Heart left ventricle (tissue), 16 donors: ENCODE data around the gene SLC25A1. TPM values are rescaled to one million over a fixed set of nuclear protein-coding genes. Genes with fewer than 3 reads are reported as not detected.
A peak's percentile ranks its signal among the peaks of the same experiment; 100 is the strongest.

Experiments
- ATAC-seq, 4 donors: fragments of 200-7000 bp; cut with Tn5 transposase; one replicate each; pipeline ENCODE4 v1.9.1; 2020 to 2022; ENCODE audit warnings: moderate library complexity in 4 of 4, mild to moderate bottlenecking in 3 of 4, moderate number of reproducible peaks in 1 of 4
- DNase-seq, 5 donors: peaks; one replicate each; pipeline ENCODE4 v3.0.0-alpha.2; 2020
- H3K27ac ChIP-seq, 12 donors: fragments of 200-600 bp; sonication (generic) in 4 of 12; one replicate each; pipeline versions ENCODE4 v1.5.0 to v1.8.0; 2016 to 2022; ENCODE audit warnings: mild to moderate bottlenecking in 2 of 12
- H3K27me3 ChIP-seq, 9 donors: fragments of 200-600 bp; sonication (generic) in 2 of 9; one replicate each; pipeline versions ENCODE4 v1.5.1 to v1.8.0; 2016 to 2022; ENCODE audit warnings: mild to moderate bottlenecking in 3 of 9
- H3K36me3 ChIP-seq, 9 donors: fragments of 200-600 bp; sonication (generic) in 2 of 9; one replicate each; pipeline versions ENCODE4 v1.5.0 to v1.8.0; 2018 to 2022; ENCODE audit warnings: mild to moderate bottlenecking in 2 of 9
- H3K4me1 ChIP-seq, 12 donors: fragments of 200-600 bp; sonication (generic) in 4 of 12; one replicate each; pipeline versions ENCODE4 v1.5.0 to v1.8.0; 2016 to 2022; ENCODE audit warnings: mild to moderate bottlenecking in 3 of 12
- H3K4me3 ChIP-seq, 12 donors: fragments of 200-600 bp; sonication (generic) in 4 of 12; one replicate each; pipeline versions ENCODE4 v1.5.0 to v1.8.0; 2017 to 2022; ENCODE audit warnings: mild to moderate bottlenecking in 9 of 12, moderate library complexity in 4 of 12
- H3K9me3 ChIP-seq, 12 donors: fragments of 200-600 bp; sonication (generic) in 4 of 12; one replicate each; pipeline versions ENCODE4 v1.5.0 to v1.8.0; 2016 to 2022; ENCODE audit warnings: mild to moderate bottlenecking in 1 of 12
- POLR2A ChIP-seq, 2 donors: fragments of 450-650 bp; IDR thresholded peaks; one replicate each; pipeline ENCODE4 v1.6.1; 2017; ENCODE audit warnings: antibody characterized with exemption in 2 of 2, mild to moderate bottlenecking in 2 of 2, moderate library complexity in 2 of 2
- WGBS, 4 donors: extraction: QIAGEN DNeasy Blood & Tissue Kit in 2 of 4; methylation state at CpG; one replicate each; pipeline versions ENCODE4 v1.1.5 to v1.1.7; 2013 to 2018; 5-methylcytosine and 5-hydroxymethylcytosine counted together
- intact Hi-C, 10 donors: fragments of 100-400 bp; cut with DNase I; formaldehyde crosslinking; loops; one replicate each; pipeline versions ENCODE4 v1.11.1 to v1.14.2; 2022
- polyA plus RNA-seq, 2 donors: library from polyadenylated mRNA; stranded (reverse); fragments of 200-250 nt; gene quantifications; one replicate each; pipeline ENCODE4 v1.2.3, GENCODE V29; 2013
- total RNA-seq, 9 donors: library from RNA; depleted of rRNA in 2 of 9; stranded (reverse); fragments of >200 nt in 2 of 9; fragmentation: NEBNext Ultra II Directional in 3 of 9; extraction: Animal tissue kit (Norgen Biotek cat#: 25700) in 3 of 9; gene quantifications; one replicate each; pipeline versions ENCODE4 v1.1.0 to v1.2.4, GENCODE V29; 2016 to 2023
- TF ChIP-seq, protein P1 (sequence below), 12 donors: fragments of 200-600 bp; sonication (generic) in 4 of 12; IDR thresholded peaks; one replicate each; pipeline versions ENCODE4 v1.5.0 to v1.8.0; 2018 to 2022; ENCODE audit warnings: antibody characterized with exemption in 12 of 12, mild to moderate bottlenecking in 5 of 12
- donor health status: ischemic (EF 13 %, LVEDD 7.1; RV severe dilation, severe dysfunction).
- donor health status: healthy with polysubstance abuse.
- donor health status: DM: no; HTN: yes; CAD: no.
- donor health status: DM: no; HTN: no; CAD: no.
- donor health status: ischemic (EF 25% LVEDD 6.9; RV normal size, moderate dysfunction).
- donor health status: ischemic (EF 25% LVEDD 5.7; RV mildly dilated, moderate dysfunction).
- donor health status: healthy.
- donor health status: DM: yes; HTN: yes; CAD: no.
- donor health status: ischemic (EF 35%, LVEDD 5.7; RV mildly dilated, moderate dysfunction).
- donor health status: nonischemic (EF 11% LVEDD 7.7; RV severe dilation, severe dysfunction).
- donor health status: DM: yes; HTN: yes; CAD: no.
- donor health status: PGD.
- donor health status: ischemic (EF 29% LVEDD 5.4; RV normal size, mild dysfunction).
- donor health status: nonischemic (EF 23%, LVEDD 6.1; RV moderate dilation, normal function).

The SLC25A1 gene
- total and polyA plus RNA-seq, 11 donors, result 16.1 to 35.8 (median 28.4) TPM

- no peak overlapping the region for H3K4me3 ChIP-seq
- WGBS, 4 donors, result 46 to 60% (median 53%) methylated on average over 10 of the region's 10 CpGs
- no peak overlapping the region for H3K27ac ChIP-seq
- peaks cover 0 to 19% (median 0%) of the 10 kb centered on the region in 12 donors for H3K4me1 ChIP-seq
- ATAC-seq (no peak), DNase-seq (no peak)
- no peaks in the 10 kb centered on the region for H3K36me3 ChIP-seq
- no peaks in the 10 kb centered on the region for H3K9me3 ChIP-seq
- TF ChIP-seq, protein P1, sequence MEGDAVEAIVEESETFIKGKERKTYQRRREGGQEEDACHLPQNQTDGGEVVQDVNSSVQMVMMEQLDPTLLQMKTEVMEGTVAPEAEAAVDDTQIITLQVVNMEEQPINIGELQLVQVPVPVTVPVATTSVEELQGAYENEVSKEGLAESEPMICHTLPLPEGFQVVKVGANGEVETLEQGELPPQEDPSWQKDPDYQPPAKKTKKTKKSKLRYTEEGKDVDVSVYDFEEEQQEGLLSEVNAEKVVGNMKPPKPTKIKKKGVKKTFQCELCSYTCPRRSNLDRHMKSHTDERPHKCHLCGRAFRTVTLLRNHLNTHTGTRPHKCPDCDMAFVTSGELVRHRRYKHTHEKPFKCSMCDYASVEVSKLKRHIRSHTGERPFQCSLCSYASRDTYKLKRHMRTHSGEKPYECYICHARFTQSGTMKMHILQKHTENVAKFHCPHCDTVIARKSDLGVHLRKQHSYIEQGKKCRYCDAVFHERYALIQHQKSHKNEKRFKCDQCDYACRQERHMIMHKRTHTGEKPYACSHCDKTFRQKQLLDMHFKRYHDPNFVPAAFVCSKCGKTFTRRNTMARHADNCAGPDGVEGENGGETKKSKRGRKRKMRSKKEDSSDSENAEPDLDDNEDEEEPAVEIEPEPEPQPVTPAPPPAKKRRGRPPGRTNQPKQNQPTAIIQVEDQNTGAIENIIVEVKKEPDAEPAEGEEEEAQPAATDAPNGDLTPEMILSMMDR (IDR thresholded peaks at IDR 0.05), result no peak
- TF ChIP-seq POLR2A (IDR thresholded peaks at IDR 0.05), result no peak
- H3K27me3 ChIP-seq, result peaks cover 28 to 75% (median 50%) of the 10 kb centered on the region in 9 donors
- intact Hi-C loops, result no loop called here
These were observed 27.0 kb downstream of the SLC25A1 start for GRCh38 chr22:19151329-19152191.

DNA sequence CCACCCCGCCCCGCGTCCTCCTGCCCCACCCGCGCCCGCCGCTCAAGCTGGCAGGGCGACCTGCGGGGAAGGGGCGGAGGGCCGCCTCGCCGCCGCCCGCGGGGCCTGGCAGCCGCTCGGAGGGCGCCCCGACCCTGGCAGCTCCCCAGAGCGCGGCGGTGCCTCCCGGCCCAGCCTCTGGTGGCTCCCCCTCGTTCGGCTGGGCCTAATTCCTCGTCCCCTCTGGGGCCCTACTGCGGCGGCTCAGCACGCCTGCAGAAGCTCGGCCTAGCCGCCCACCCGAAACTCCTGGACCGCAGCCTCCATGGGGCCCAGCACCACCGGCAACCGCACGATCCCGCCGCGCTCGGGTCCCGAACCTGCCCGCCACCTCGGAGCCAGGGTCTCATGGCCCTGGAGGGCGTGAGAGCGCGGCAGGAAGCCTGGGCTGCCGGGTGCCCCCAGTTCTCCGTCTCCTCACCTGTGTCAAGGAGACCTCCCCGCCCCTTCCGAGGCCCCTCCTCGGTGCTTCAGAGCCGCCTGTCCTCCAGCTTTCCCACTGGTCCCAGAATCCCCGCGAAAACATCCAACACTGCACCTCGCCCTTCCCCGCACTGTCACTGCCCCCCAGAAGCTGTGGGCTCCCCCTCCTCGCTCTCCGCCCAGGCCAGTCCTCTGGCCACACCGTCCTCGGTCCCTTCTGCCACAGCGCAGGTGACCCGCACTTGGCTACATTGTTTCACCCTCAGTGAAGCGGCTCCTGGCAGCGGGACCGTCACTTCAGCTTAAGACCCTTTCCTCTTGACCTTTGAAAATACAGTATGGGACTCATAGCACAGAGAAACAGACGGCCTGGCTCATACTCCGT is 27.8 kb downstream of the SLC25A1 start:
- WGBS, 4 donors, result 9 to 20% (median 12%) methylated on average over 16 to 68 of the region's 68 CpGs
- Histone ChIP-seq H3K27ac (no peak overlapping the region), H3K36me3 (no peaks in the 10 kb centered on the region), H3K4me1 (peaks cover 0 to 19% (median 0%) of the 10 kb centered on the region in 12 donors), H3K4me3 (peak overlapping the region in 2 of 12 donors; percentile 10 to 15), H3K9me3 (no peaks in the 10 kb centered on the region), H3K27me3 (peaks cover 28 to 74% (median 50%) of the 10 kb centered on the region in 9 donors)
- no peak for ATAC-seq
- DNase-seq, result no peak
- TF ChIP-seq POLR2A (IDR thresholded peaks at IDR 0.05), result no peak
- TF ChIP-seq, protein P1 (IDR thresholded peaks at IDR 0.05), result no peak
- intact Hi-C loops, result no loop called here

DNA sequence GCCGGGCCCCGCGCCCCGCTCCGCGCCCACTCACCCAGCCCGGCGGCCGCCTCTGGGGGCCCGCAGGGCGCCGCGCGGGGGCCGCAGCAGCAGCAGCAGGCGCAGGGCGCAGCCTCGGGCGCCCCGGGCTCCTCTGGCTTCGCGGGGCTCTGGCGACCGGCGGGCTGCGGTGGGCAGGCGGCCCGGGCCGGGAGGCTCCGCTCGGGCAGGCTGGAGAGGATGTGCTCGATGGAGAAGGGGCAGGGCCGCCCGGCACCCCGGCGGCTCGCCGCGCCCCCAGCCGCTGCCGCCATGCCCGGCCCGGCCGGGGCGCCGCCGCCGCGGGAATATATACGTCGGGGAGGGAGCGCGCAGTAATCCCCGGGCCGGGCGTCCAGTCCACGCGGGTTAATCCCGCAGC is 28.5 kb downstream of the SLC25A1 start, which contains the start of gene GSC2:
TSS of gene GSC2 (minus strand) at position 302 of the 400 bp plus-strand sequence. CDS start at position 293, 9 bp downstream.
- peaks cover 0 to 19% (median 0%) of the 10 kb centered on the region in 12 donors for H3K4me1 ChIP-seq
- TF ChIP-seq, protein P1 (IDR thresholded peaks at IDR 0.05), result no peak
- no peak for TF ChIP-seq POLR2A (IDR thresholded peaks at IDR 0.05)
- H3K9me3 ChIP-seq, result no peaks in the 10 kb centered on the region
- H3K36me3 ChIP-seq, result no peaks in the 10 kb centered on the region
- ATAC-seq (no peak), DNase-seq (no peak)
- H3K4me3 ChIP-seq, result peak within 1 kb of the TSS in 11 of 12 donors; percentile 8 to 48 (median 21)
- peaks cover 28 to 71% (median 50%) of the 10 kb centered on the region in 9 donors for H3K27me3 ChIP-seq
- 1 to 10% (median 2%) methylated on average over 4 to 59 of the region's 59 CpGs; no CpG with 5 or more reads in 1 of the 4 donors for WGBS, 4 donors
- no peak within 1 kb of the TSS for H3K27ac ChIP-seq
- intact Hi-C loops, result loop anchor here in 6 of 10 donors (5.0 to 10.0 kb wide), 4 partner anchors 325 to 485 kb away; partner anchors contain the start of genes CDC45 (in 1 of the 6) and UFD1 (in 1 of the 6)
